ENCODE data around the gene CCDC185.

CCDC185 gene

GRCh38 chr1:223393275-223394214, at the start of gene CCDC185:
Gene CCDC185, plus strand, starts transcription at chr1:223393415. Its CDS starts 61 bp downstream, at chr1:223393476.
- no peak for DNase-seq (ENCODE audit: low read depth in 1 of 2, low spot score in 1 of 2)

GRCh38 chr1:223343692-223344091, 49.5 kb upstream of the CCDC185 start:
- no peak for DNase-seq (ENCODE audit: low read depth in 1 of 2, low spot score in 1 of 2)

GRCh38 chr1:223344491-223344890, 48.7 kb upstream of the CCDC185 start:
- no peak for DNase-seq (ENCODE audit: low read depth in 1 of 2, low spot score in 1 of 2)

- DNase-seq (ENCODE audit: low read depth in 1 of 2, low spot score in 1 of 2), result no peak
Observed at GRCh38 chr1:223345720-223346119, 47.5 kb upstream of the CCDC185 start.

GRCh38 chr1:223346311-223346710, 46.9 kb upstream of the CCDC185 start:
- DNase-seq (ENCODE audit: low read depth in 1 of 2, low spot score in 1 of 2), result no peak

GRCh38 chr1:223347583-223347982, 45.6 kb upstream of the CCDC185 start:
- no peak for DNase-seq (ENCODE audit: low read depth in 1 of 2, low spot score in 1 of 2)

GRCh38 chr1:223348439-223348838, 44.8 kb upstream of the CCDC185 start:
- no peak for DNase-seq (ENCODE audit: low read depth in 1 of 2, low spot score in 1 of 2)

- no peak for DNase-seq (ENCODE audit: low read depth in 1 of 2, low spot score in 1 of 2)
Observed at GRCh38 chr1:223349241-223349640, 44.0 kb upstream of the CCDC185 start.

GRCh38 chr1:223350361-223350908, 42.8 kb upstream of the CCDC185 start:
- DNase-seq (ENCODE audit: low read depth in 1 of 2, low spot score in 1 of 2), result no peak

- no peak for DNase-seq (ENCODE audit: low read depth in 1 of 2, low spot score in 1 of 2)
Observed at GRCh38 chr1:223352944-223353343, 40.3 kb upstream of the CCDC185 start.

- no peak for DNase-seq (ENCODE audit: low read depth in 1 of 2, low spot score in 1 of 2)
Observed at GRCh38 chr1:223353939-223354338, 39.3 kb upstream of the CCDC185 start.

- no peak for DNase-seq (ENCODE audit: low read depth in 1 of 2, low spot score in 1 of 2)
Observed at GRCh38 chr1:223355699-223356098, 37.5 kb upstream of the CCDC185 start.

GRCh38 chr1:223358826-223359225, 34.4 kb upstream of the CCDC185 start:
- no peak for DNase-seq (ENCODE audit: low read depth in 1 of 2, low spot score in 1 of 2)

- no peak for DNase-seq (ENCODE audit: low read depth in 1 of 2, low spot score in 1 of 2)
Observed at GRCh38 chr1:223363057-223363855, 30.0 kb upstream of the CCDC185 start.

GRCh38 chr1:223363856-223364684, 29.1 kb upstream of the CCDC185 start, which contains the start of gene SUSD4:
Gene SUSD4, minus strand, starts transcription at chr1:223364176. Its CDS starts 751 bp downstream, at chr1:223363425.
- peak; percentile 32 to 38 for DNase-seq (ENCODE audit: low read depth in 1 of 2, low spot score in 1 of 2)

- DNase-seq (ENCODE audit: low read depth in 1 of 2, low spot score in 1 of 2), result peak in 1 of 2 donors; percentile 0
Observed at GRCh38 chr1:223364685-223365382, 28.4 kb upstream of the CCDC185 start.

GRCh38 chr1:223374064-223374610, 19.1 kb upstream of the CCDC185 start:
- DNase-seq (ENCODE audit: low read depth in 1 of 2, low spot score in 1 of 2), result no peak

GRCh38 chr1:223378754-223379153, 14.5 kb upstream of the CCDC185 start:
- DNase-seq (ENCODE audit: low read depth in 1 of 2, low spot score in 1 of 2), result no peak

- no peak for DNase-seq (ENCODE audit: low read depth in 1 of 2, low spot score in 1 of 2)
Observed at GRCh38 chr1:223386013-223386412, 7.2 kb upstream of the CCDC185 start.

GRCh38 chr1:223390618-223391017, 2.6 kb upstream of the CCDC185 start:
- no peak for DNase-seq (ENCODE audit: low read depth in 1 of 2, low spot score in 1 of 2)
